Measurements from ENCODE around the gene ZNF91.
"Not testable (repeated sequence)": the region's sequence is repeated elsewhere in the genome, so short reads cannot be mapped to it uniquely, and the experiment has no call there.

Gene ZNF91

DNA sequence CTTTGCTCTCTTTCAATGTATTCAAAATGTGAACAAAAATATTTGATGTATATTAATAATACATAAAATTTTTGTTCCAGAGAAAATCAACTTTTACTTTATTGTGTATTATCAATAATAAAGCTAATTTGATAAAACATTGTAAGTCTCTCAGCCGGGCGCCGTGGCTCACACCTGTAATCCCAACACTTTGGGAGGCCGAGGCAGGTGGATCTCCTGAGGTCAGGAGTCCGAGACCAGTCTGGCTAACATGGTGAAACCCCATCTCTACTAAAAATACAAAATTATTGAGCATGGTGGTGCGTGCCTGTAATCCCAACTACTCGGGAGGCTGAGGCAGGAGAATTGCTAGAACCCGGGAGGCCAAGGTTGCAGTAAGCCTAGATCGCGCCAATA lies 449 bp upstream of the ZNF91 start:
- not testable (repeated sequence) for DNase-seq (ENCODE audit: low spot score)

DNA sequence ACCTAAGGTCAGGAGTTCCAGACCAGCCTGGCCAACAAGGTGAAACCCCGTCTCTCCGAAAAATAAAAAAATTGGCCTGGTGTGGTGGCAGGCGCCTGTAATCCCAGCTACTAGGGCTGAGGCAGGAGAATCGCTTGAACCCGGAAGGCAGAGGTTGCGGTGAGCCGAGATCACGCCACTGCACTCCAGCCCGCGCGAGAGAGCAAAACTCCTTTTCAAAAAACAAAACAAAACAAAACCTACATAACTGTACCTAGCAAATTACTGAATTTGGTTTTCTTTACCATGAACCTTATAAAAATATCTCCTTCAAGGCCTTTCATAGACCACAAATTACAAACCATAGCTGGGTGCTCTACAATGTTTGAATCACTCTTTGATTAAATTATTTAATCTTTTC lies 760 bp downstream of the ZNF91 start:
- no peak for DNase-seq (ENCODE audit: low spot score)

- DNase-seq (ENCODE audit: low spot score): no peak
These were observed 2.1 kb downstream of the ZNF91 start for GRCh38 chr19:23393121-23393520.

DNA sequence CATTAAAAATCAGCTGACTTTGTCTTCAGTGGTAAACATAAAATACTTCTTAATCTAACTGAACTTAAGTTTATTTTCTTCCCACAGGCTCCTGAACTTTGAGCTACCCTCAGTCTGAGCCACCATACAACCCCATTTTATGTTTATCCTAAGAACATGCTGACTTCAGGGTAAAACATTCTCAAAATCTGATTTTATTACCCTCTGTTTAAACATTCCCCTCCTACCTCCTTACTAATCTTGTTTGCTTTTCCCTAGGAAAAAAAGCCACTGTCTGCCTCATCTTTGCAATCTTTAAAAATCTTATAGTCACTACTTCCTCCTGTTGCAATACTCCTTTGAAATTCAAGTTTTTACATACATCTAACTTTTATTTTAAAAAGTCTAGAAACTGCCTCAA lies 4.0 kb downstream of the ZNF91 start:
- DNase-seq (ENCODE audit: low spot score): no peak

DNA sequence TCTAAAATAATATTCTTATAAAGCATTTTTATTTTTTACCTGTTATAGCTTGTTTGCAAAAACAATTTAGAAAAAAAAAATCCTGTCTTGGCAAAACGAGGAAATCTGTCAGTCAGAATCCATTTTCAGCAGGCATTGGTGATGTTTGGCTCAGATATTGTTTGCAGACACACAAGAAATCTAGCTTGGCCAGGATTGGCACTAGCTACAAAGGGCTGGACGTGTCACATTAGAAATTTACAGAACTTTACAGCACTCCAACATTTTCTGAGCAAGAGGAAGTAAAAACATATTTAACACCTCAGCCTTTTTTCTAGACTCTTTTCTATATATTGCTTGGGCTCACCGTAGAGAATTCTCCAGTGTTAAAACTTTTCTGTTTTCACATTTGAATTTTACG lies 9.9 kb downstream of the ZNF91 start:
- DNase-seq (ENCODE audit: low spot score): no peak

- no peak for DNase-seq (ENCODE audit: low spot score)
These were observed 10.4 kb downstream of the ZNF91 start for GRCh38 chr19:23384858-23385257.

- DNase-seq (ENCODE audit: low spot score): no peak
These were observed 11.1 kb downstream of the ZNF91 start for GRCh38 chr19:23384166-23384565.

DNA sequence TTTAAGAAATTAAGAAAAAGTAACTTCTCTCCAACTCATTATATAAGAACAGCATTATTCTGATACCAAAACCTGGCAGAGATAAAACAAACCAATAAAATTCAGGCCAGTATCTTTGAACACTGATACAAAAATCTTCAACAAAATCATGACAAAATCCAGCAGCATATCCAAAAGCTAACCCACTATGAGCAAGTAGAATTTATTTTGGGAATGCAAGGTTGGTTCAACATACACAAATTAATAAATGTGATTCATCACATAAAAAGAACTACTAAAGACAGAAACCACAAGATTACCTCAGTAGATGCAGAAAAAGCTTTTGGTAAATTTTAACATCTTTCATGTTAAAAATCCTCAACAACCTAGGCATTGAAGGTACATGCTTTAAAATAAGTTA lies 12.3 kb downstream of the ZNF91 start:
- DNase-seq (ENCODE audit: low spot score): no peak

GRCh38 chr19:23381114-23381513 lies 14.2 kb downstream of the ZNF91 start:
- no peak for DNase-seq (ENCODE audit: low spot score)

- not testable (repeated sequence) for DNase-seq (ENCODE audit: low spot score)
These were observed 15.6 kb downstream of the ZNF91 start for GRCh38 chr19:23379671-23380070.

DNA sequence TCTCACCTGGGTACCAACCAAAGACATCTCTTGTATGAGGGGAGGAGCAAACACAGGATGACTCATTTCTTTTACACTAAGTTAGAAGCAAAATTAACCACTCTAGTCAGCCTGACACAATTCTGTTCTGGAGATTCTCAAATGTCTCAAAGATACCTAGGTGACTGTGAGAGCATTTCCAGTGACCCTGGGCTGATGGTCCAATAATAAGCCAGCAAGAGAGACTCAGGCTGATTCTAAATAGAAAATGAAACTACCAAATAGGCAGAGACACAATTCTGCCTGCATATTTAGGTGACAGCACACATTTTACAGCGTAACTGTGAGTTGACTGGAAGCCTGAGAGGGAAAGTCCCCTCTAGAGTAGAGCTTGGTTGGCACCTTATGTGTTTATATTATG lies 16.3 kb downstream of the ZNF91 start:
- no peak for DNase-seq (ENCODE audit: low spot score)

DNA sequence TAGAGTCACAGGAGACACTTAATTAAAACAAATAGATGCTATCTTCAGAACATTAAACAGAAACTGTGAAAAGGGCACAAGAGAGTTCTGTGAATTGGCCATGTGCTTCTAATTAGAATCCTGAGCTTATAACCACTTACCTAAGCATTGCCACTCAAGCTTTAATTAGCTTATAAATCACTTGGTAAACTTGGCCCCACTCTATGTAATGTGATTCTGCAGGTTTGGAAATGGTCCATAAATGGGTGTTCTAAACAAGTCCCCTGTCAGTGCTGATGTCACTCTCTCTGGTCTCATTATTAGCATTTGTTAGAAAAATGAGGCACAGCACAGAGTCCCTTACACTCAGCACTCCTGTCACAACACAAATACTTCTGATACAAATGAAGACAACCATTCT lies 18.0 kb downstream of the ZNF91 start:
- no peak for DNase-seq (ENCODE audit: low spot score)

DNA sequence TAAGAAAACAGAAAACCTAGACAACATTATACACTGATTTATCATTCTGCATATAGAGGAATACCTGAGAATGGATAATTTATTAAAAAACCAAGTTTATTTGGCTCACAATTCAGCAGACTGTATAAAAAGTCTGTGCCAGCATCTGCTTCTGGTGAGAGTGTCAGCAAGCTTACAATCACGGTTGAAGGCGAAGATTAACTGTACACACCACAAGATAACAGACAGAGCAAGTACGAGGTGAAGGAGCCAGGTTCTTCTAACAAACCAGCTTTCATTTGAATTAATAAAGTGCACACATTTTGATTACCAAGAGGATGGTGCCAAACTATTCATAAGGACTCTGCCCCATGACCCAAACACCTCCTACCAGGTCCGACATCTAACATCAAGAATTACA lies 28.8 kb downstream of the ZNF91 start:
- no peak for DNase-seq (ENCODE audit: low spot score)

GRCh38 chr19:23366031-23366430 lies 29.2 kb downstream of the ZNF91 start:
- not testable (repeated sequence) for DNase-seq (ENCODE audit: low spot score)

DNA sequence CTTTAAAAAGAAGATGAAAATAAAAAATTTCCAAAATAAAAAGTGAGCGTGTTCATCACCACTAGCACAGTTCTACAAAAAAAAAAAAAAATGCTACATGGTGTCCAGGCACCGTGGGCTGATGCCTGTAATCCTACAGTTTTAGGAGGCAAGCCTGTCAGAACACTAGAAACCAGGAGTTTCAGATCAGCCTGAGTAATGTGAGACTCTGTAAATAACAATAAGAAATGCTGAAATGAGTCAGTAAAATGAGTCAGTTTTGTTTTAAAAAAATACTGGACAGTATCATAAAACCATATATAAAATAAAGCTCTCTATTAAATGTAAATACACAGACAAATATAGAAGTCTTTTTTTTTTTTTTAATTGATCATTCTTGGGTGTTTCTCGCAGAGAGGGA lies 30.0 kb downstream of the ZNF91 start:
- no peak for DNase-seq (ENCODE audit: low spot score)

DNA sequence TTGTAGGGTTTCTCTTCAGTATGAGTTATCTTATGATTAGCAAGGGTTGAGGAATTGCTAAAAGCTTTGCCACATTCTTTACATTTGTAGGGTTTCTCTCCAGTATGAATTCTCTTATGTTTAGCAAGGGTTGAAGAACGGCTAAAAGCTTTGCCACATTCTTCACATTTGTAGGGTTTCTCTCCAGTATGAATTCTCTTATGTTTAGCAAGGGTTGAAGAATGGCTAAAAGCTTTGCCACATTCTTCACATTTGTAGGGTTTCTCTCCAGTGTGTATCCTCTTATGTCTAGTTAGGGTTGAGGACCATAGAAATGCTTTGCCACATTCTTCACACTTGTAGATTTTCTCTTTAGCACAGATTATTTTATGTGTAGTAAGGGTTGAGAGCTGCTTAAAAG lies 33.4 kb downstream of the ZNF91 start:
- not testable (repeated sequence) for DNase-seq (ENCODE audit: low spot score)

GRCh38 chr19:23351806-23352205 lies 43.5 kb downstream of the ZNF91 start:
- no peak for DNase-seq (ENCODE audit: low spot score)

GRCh38 chr19:23346696-23347095 lies 48.6 kb downstream of the ZNF91 start:
- no peak for DNase-seq (ENCODE audit: low spot score)

DNA sequence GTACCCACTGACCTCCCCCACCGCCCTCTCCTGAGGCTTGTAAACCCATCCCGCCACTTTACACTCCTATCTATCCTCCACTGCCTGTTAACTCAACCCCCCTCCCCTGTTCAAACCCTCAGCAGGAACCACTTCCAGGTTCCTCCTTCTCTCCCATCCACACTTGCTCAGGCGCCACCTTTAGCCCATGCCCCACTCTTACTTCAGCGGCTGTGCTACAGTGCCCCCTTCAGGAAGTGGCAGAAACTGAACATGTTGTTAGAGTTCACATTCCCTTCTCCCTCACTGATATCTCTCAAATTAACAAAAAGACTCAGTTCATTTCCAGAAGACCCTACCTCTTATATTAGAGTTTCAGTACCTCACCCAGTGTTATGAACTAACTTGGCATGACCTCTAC lies 49.4 kb downstream of the ZNF91 start:
- no peak for DNase-seq (ENCODE audit: low spot score)

DNA sequence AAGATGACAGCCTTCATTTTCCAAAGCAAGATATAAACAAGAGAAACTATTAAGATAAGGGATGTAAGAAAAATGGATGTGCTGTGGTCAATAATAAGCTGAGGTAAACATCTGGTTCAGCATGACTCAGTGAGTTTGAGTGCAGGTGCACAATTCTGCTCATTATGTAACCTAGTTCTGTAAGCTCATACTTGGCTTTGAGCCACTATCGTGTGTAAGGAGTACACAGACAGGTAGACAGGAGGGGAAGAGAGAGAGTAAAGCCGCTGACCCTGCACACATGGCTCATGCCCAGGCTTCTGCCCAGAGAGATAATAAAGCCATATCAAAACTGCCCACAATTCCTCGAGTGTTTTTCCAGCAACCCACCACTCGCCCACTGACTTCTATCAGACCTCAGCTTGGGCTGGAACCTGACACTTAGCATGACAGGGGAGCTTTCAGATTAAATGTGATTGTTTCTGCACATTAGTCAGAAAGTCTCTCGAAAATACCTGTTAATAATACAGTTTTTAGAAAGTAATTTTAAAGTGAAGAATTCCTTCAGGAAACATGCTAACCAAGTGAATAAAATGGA lies 51.7 kb downstream of the ZNF91 start:
- no peak for DNase-seq (ENCODE audit: low spot score)

GRCh38 chr19:23328211-23328610 lies 67.1 kb downstream of the ZNF91 start:
- no peak for DNase-seq (ENCODE audit: low spot score)

DNA sequence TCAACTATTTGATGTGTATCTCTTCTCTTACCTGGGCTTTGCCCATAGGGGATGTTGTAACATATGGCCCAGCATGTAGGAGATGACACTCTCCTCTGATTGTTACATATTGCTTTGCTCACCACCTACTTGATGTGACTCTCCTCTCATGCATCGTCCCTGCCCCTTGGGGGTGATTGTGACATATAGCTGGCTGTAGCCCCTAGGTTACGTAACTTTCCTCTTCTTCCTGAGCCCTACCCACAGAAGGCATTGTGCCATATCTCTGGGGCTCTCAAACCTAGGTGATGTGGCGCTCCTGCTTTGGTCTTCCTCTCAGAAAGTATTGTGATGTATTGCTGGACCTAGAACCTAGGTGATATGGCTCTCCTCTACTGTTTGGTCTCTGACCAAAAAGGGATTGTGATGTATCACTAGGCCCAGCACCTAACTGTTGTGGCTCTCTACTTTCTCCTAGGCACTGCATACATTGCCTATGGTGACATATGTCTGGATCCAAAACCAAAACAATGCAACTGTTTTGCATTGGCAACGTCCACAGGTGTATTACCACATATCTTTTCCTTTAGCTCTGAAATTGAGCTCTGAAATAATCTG lies 73.2 kb downstream of the ZNF91 start:
- DNase-seq (ENCODE audit: low spot score): no peak

- not testable (repeated sequence) for DNase-seq (ENCODE audit: low spot score)
These were observed 73.9 kb downstream of the ZNF91 start for GRCh38 chr19:23321403-23321802.

DNA sequence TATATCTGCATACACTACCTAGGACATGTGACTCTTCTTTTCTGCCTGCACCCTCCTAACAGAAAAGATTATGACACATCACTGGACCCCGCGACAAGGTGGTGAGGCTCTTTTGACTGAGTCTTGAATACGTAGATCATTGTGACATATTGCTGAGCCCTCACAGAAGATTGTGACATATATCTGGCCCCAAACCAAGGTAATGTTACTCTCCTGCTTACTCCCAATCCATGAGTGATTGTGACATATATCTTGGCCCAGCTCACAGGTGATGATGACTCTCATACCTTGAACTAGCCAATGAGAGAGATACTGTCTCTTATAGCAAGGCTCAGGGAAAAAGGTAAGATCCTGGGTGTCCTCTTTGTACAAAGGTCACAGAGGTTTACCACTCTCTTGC lies 75.7 kb downstream of the ZNF91 start:
- not testable (repeated sequence) for DNase-seq (ENCODE audit: low spot score)
